Measurements from ENCODE around the gene PML. TPM values are rescaled to one million over a fixed set of nuclear protein-coding genes. Genes with fewer than 3 reads are reported as not detected.
A peak's percentile ranks its signal among the peaks of the same experiment; 100 is the strongest.
"Not testable (repeated sequence)": the region's sequence is repeated elsewhere in the genome, so short reads cannot be mapped to it uniquely, and the experiment has no call there.

The PML gene
- total RNA-seq, 1 experiment from 2014 or later, result 67.2 TPM

- no TSS peak for BruUV-seq (replicated peaks)
- intact Hi-C loops (cut with micrococcal nuclease; ENCODE audit: unreplicated experiment), result loop anchor here (5.0 to 10.0 kb wide), 4 partner anchors 32 to 168 kb away; partner anchors contain the start of genes LOXL1 and TBC1D21
- H3K4me3 ChIP-seq, result no peak overlapping the region
- H3K27me3 ChIP-seq (ENCODE audit: insufficient read depth, low read depth), result no peaks in the 10 kb centered on the region
- peak overlapping the region; percentile 59 for H3K4me2 ChIP-seq
- peaks cover 34% of the 10 kb centered on the region; the same call in 1 of the 2 replicates for H3F3A ChIP-seq (ENCODE audit: insufficient read depth, low read depth)
- CTCF ChIA-PET, result no interaction called here
- H3K9me2 ChIP-seq (ENCODE audit: insufficient read depth), result no peaks in the 10 kb centered on the region
- 0 out of 2 replicates have a peak overlapping the region, but pooled peaks have one; percentile 35 for H3K27ac ChIP-seq
- H2AFZ ChIP-seq, result no peak overlapping the region
- H4K20me1 ChIP-seq (ENCODE audit: insufficient read depth), result no peaks in the 10 kb centered on the region
- no peaks in the 10 kb centered on the region for H3K9me3 ChIP-seq (ENCODE audit: insufficient read depth, low read depth)
- peaks cover 49% of the 10 kb centered on the region for H3K4me1 ChIP-seq (replicated peaks; ENCODE audit: insufficient read depth)
- POLR2A ChIA-PET (ENCODE audit: unreplicated experiment), result no interaction called here
- DNase-seq, result no peak
- no peaks in the 10 kb centered on the region for H3K79me2 ChIP-seq (ENCODE audit: low read depth)
- TF ChIP-seq CTCF (conservative IDR thresholded peaks at IDR 0.05) (no peak), EZH2 (IDR thresholded peaks at IDR 0.05; ENCODE audit: low read depth) (no peak)
- no peaks in the 10 kb centered on the region for H3K36me3 ChIP-seq (ENCODE audit: low read depth)
Observed at GRCh38 chr15:73959801-73960200, 34.7 kb upstream of the PML start.

GRCh38 chr15:73960472-73961070 is 33.9 kb upstream of the PML start:
- H3K79me2 ChIP-seq (ENCODE audit: low read depth); POLR2A ChIA-PET (ENCODE audit: unreplicated experiment): not testable (repeated sequence)

GRCh38 chr15:73962433-73962832 is 32.1 kb upstream of the PML start:
- BruUV-seq (replicated peaks), result no TSS peak
- peaks cover 28% of the 10 kb centered on the region for H3K4me1 ChIP-seq (replicated peaks; ENCODE audit: insufficient read depth)
- CTCF ChIA-PET, result no interaction called here

More at GRCh38 chr15:73960472-73961070, 33.9 kb upstream of the PML start:
- H3K4me2 ChIP-seq; H3K36me3 ChIP-seq (ENCODE audit: low read depth); H3K27ac ChIP-seq; H3K4me3 ChIP-seq; BruUV-seq (replicated peaks); H3K27me3 ChIP-seq (ENCODE audit: insufficient read depth, low read depth); H2AFZ ChIP-seq; H3K9me3 ChIP-seq (ENCODE audit: insufficient read depth, low read depth); DNase-seq; H3K9me2 ChIP-seq (ENCODE audit: insufficient read depth); H4K20me1 ChIP-seq (ENCODE audit: insufficient read depth): not testable (repeated sequence)
- intact Hi-C loops (cut with micrococcal nuclease; ENCODE audit: unreplicated experiment), result loop anchor here (5.0 to 10.0 kb wide), 3 partner anchors 33 to 86 kb away; partner anchors contain the start of genes LOXL1 and TBC1D21
- CTCF ChIA-PET, result interaction anchor here (0.6 to 1.2 kb wide), 2 partner anchors 9 to 84 kb away, joined by 3 to 4 read pairs; no protein-coding TSS in a partner anchor
- H3K4me1 ChIP-seq (replicated peaks; ENCODE audit: insufficient read depth), result peaks cover 44% of the 10 kb centered on the region
- H3F3A ChIP-seq (ENCODE audit: insufficient read depth, low read depth), result peaks cover 34% of the 10 kb centered on the region; the same call in 1 of the 2 replicates

More at GRCh38 chr15:73962433-73962832, 32.1 kb upstream of the PML start:
- no peaks in the 10 kb centered on the region for H3K36me3 ChIP-seq (ENCODE audit: low read depth)
- TF ChIP-seq EZH2 (IDR thresholded peaks at IDR 0.05; ENCODE audit: low read depth), result no peak
- TF ChIP-seq CTCF (conservative IDR thresholded peaks at IDR 0.05), result no peak
- H3K27ac ChIP-seq, result no peak overlapping the region
- H3K4me2 ChIP-seq, result no peak overlapping the region
- no peaks in the 10 kb centered on the region for H4K20me1 ChIP-seq (ENCODE audit: insufficient read depth)
- H3K9me2 ChIP-seq (ENCODE audit: insufficient read depth), result no peaks in the 10 kb centered on the region
- DNase-seq, result no peak
- H3F3A ChIP-seq (ENCODE audit: insufficient read depth, low read depth), result peaks cover 24% of the 10 kb centered on the region; the same call in 1 of the 2 replicates
- H2AFZ ChIP-seq, result no peak overlapping the region
- no peak overlapping the region for H3K4me3 ChIP-seq
- H3K79me2 ChIP-seq (ENCODE audit: low read depth), result no peaks in the 10 kb centered on the region
- POLR2A ChIA-PET (ENCODE audit: unreplicated experiment), result no interaction called here
- H3K27me3 ChIP-seq (ENCODE audit: insufficient read depth, low read depth), result no peaks in the 10 kb centered on the region
- H3K9me3 ChIP-seq (ENCODE audit: insufficient read depth, low read depth), result no peaks in the 10 kb centered on the region
- intact Hi-C loops (cut with micrococcal nuclease; ENCODE audit: unreplicated experiment), result loop anchor here (5.0 to 10.0 kb wide), 3 partner anchors 35 to 88 kb away; partner anchors contain the start of genes LOXL1 and TBC1D21

All from PC-9 (cell line).